GM23338 (cell line): ENCODE results near the gene DCAF11. TPM values are rescaled to one million over a fixed set of nuclear protein-coding genes. Genes with fewer than 3 reads are reported as not detected.

Experiments used
- ATAC-seq: fragments of 200-7000 bp; cut with Tn5 transposase; 3 replicates; pipeline ENCODE4 v1.9.1; 2020
- DNase-seq: peaks from one replicate; pipeline ENCODE4 v3.0.0-alpha.2; 2015; ENCODE audit warnings: low spot score
- H2AFZ ChIP-seq: fragments of 200-600 bp; sonication (generic); 2 replicates; pipeline ENCODE4 v1.8.0; 2016; ENCODE audit warnings: antibody characterized with exemption, mild to moderate bottlenecking, moderate library complexity
- H3F3A ChIP-seq: fragments of 200-600 bp; sonication (generic); replicated peaks from 2 replicates; pipeline ENCODE4 v1.8.0; 2017; ENCODE audit warnings: antibody characterized with exemption, mixed run types, low read depth
- H3K27ac ChIP-seq: fragments of 200-600 bp; sonication (generic); 2 replicates; pipeline ENCODE4 v1.6.1; 2016; ENCODE audit warnings: low read depth
- H3K27me3 ChIP-seq: fragments of 200-600 bp; sonication (generic); 2 replicates; pipeline ENCODE4 v1.8.0; 2016; ENCODE audit warnings: mild to moderate bottlenecking, mixed run types, moderate library complexity; ENCODE audit not compliant: insufficient read depth
- H3K36me3 ChIP-seq: fragments of 200-600 bp; sonication (generic); 2 replicates; pipeline ENCODE4 v1.8.0; 2016; ENCODE audit warnings: mild to moderate bottlenecking; ENCODE audit not compliant: insufficient read depth
- H3K4me1 ChIP-seq: fragments of 200-600 bp; sonication (generic); 2 replicates; pipeline ENCODE4 v1.8.0; 2016; ENCODE audit warnings: mild to moderate bottlenecking, moderate library complexity; ENCODE audit not compliant: insufficient read depth
- H3K4me2 ChIP-seq: fragments of 200-600 bp; sonication (generic); 2 replicates; pipeline ENCODE4 v1.7.1; 2017; ENCODE audit warnings: mixed run types
- H3K4me3 ChIP-seq: fragments of 200-600 bp; sonication (generic); 2 replicates; pipeline ENCODE4 v1.6.1; 2016; ENCODE audit warnings: mixed run types
- H3K79me2 ChIP-seq: fragments of 200-600 bp; sonication (generic); replicated peaks from 2 replicates; pipeline ENCODE4 v1.8.0; 2017; ENCODE audit warnings: mild to moderate bottlenecking; ENCODE audit not compliant: insufficient read depth
- H3K9me2 ChIP-seq: fragments of 200-600 bp; sonication (generic); 2 replicates; pipeline ENCODE4 v1.8.0; 2017; ENCODE audit not compliant: insufficient read depth
- H4K20me1 ChIP-seq: fragments of 200-600 bp; sonication (generic); replicated peaks from 2 replicates; pipeline ENCODE4 v1.8.0; 2017; ENCODE audit warnings: mild to moderate bottlenecking; ENCODE audit not compliant: insufficient read depth
- H3K27ac Mint-ChIP-seq: 2 replicates; pipeline ENCODE4 v1.8.0; 2020; ENCODE audit warnings: inconsistent platforms, mild to moderate bottlenecking, moderate library complexity, mixed read lengths
- H3K27me3 Mint-ChIP-seq: 3 replicates; pipeline ENCODE4 v1.8.0; 2022; ENCODE audit warnings: low read depth, mild to moderate bottlenecking, moderate library complexity, mixed read lengths, inconsistent platforms; ENCODE audit not compliant: insufficient read depth, poor library complexity
- H3K36me3 Mint-ChIP-seq: 3 replicates; pipeline ENCODE4 v1.8.0; 2021; ENCODE audit warnings: low read depth, mild to moderate bottlenecking, inconsistent platforms, moderate library complexity, mixed read lengths
- H3K4me1 Mint-ChIP-seq: 3 replicates; pipeline ENCODE4 v1.8.0; 2020; ENCODE audit warnings: mild to moderate bottlenecking, inconsistent platforms, mixed read lengths
- H3K4me3 Mint-ChIP-seq: 3 replicates; pipeline ENCODE4 v1.8.0; 2021; ENCODE audit warnings: moderate library complexity, mild to moderate bottlenecking, inconsistent platforms, mixed read lengths
- H3K9me3 Mint-ChIP-seq: 3 replicates; pipeline ENCODE4 v1.8.0; 2020; ENCODE audit warnings: moderate library complexity, mild to moderate bottlenecking, inconsistent platforms, mixed read lengths
- CREB1 ChIP-seq: fragments of 250-450 bp; sonication (Bioruptor Pico); IDR thresholded peaks from 2 replicates; pipeline ENCODE4 v1.5.0; 2020; ENCODE audit warnings: low read depth, mild to moderate bottlenecking, moderate library complexity
- EZH2 ChIP-seq: fragments of 200-600 bp; sonication (generic); IDR thresholded peaks from one replicate; pipeline ENCODE4 v1.8.0; 2017; ENCODE audit warnings: antibody characterized with exemption, mild to moderate bottlenecking, low read depth; ENCODE audit not compliant: unreplicated experiment
- EZH2phosphoT487 ChIP-seq: fragments of 200-600 bp; sonication (generic); IDR thresholded peaks from one replicate; pipeline ENCODE4 v1.8.1; 2018; ENCODE audit warnings: antibody characterized with exemption; ENCODE audit not compliant: unreplicated experiment
- JUNB ChIP-seq: IDR thresholded peaks from one replicate; pipeline ENCODE4 v1.6.1; 2016; ENCODE audit warnings: antibody characterized with exemption; ENCODE audit not compliant: unreplicated experiment
- NANOG ChIP-seq: IDR thresholded peaks from 2 replicates; pipeline ENCODE4 v1.6.1; 2016; ENCODE audit warnings: antibody characterized with exemption, borderline replicate concordance
- POLR2AphosphoS5 ChIP-seq: IDR thresholded peaks from 2 replicates; pipeline ENCODE4 v1.6.1; 2016; ENCODE audit warnings: antibody characterized with exemption, low read depth
- REST ChIP-seq: IDR thresholded peaks from one replicate; pipeline ENCODE4 v1.6.1; 2018; ENCODE audit warnings: antibody characterized with exemption; ENCODE audit not compliant: unreplicated experiment
- STAT1 ChIP-seq: IDR thresholded peaks from one replicate; pipeline ENCODE4 v1.6.1; 2016; ENCODE audit warnings: antibody characterized with exemption; ENCODE audit not compliant: unreplicated experiment
- ZNF114 ChIP-seq: fragments of 250-450 bp; sonication (Bioruptor Pico); IDR thresholded peaks from 2 replicates; pipeline ENCODE4 v1.5.0; 2020; ENCODE audit warnings: mild to moderate bottlenecking, moderate library complexity
- ZNF331 ChIP-seq: fragments of 250-450 bp; sonication (Bioruptor Pico); IDR thresholded peaks from 2 replicates; pipeline ENCODE4 v1.5.0; 2020; ENCODE audit warnings: low read depth, mild to moderate bottlenecking, moderate library complexity
- polyA plus RNA-seq: library from polyadenylated mRNA; unstranded; fragments of >200 nt; fragmentation: Nextera tagmentation; extraction: Ambion mirVana; gene quantifications from 2 replicates; pipeline ENCODE4 v1.2.1, GENCODE V29; 2016
- total RNA-seq: library from RNA; depleted of rRNA; stranded (reverse); fragments of >200 nt; shearing (Covaris generic); gene quantifications from 2 replicates; pipeline ENCODE4 v1.2.3, GENCODE V29; 2014
- TF ChIP-seq, protein P1 (sequence below): fragments of 250-450 bp; sonication (Bioruptor Pico); IDR thresholded peaks from 2 replicates; pipeline ENCODE4 v1.5.0; 2020; ENCODE audit warnings: mild to moderate bottlenecking, moderate library complexity
- TF ChIP-seq, protein P2 (sequence below), 2 experiments: fragments of 200-600 bp in 1 of 2; sonication (generic) in 1 of 2; conservative IDR thresholded peaks; 2 replicates each; pipeline versions ENCODE4 v1.5.1 to v1.6.1; 2016 to 2017; ENCODE audit warnings: antibody characterized with exemption in 2 of 2, low read depth in 2 of 2, mild to moderate bottlenecking in 2 of 2, moderate library complexity in 1 of 2
- TF ChIP-seq, protein P3 (sequence below): IDR thresholded peaks from 2 replicates; pipeline ENCODE4 v1.6.1; 2016; ENCODE audit warnings: antibody characterized with exemption

DCAF11 gene
- total and polyA plus RNA-seq, 2 experiments from 2014 or later, result 18.6 to 93.2 TPM

- Histone ChIP-seq H4K20me1 (no peaks in the 10 kb centered on the region), H2AFZ (no peak overlapping the region), H3F3A (0 out of 2 replicates have a peak, but pooled peaks cover 5% of the 10 kb centered on the region), H3K27me3 (no peaks in the 10 kb centered on the region), H3K36me3 (no peaks in the 10 kb centered on the region), H3K4me2 (no peak overlapping the region), H3K27ac (no peak overlapping the region), H3K4me3 (no peak overlapping the region), H3K4me1 (peaks cover 8% of the 10 kb centered on the region), H3K9me2 (no peaks in the 10 kb centered on the region), H3K79me2 (no peaks in the 10 kb centered on the region)
- no peak for ATAC-seq
- TF ChIP-seq EZH2 (no peak), NANOG (no peak), CREB1 (no peak), REST (no peak), ZNF114 (no peak), EZH2phosphoT487 (no peak), ZNF331 (CRISPR knock-in tag) (no peak), JUNB (no peak), POLR2AphosphoS5 (no peak), STAT1 (no peak)
- TF ChIP-seq, protein P1, sequence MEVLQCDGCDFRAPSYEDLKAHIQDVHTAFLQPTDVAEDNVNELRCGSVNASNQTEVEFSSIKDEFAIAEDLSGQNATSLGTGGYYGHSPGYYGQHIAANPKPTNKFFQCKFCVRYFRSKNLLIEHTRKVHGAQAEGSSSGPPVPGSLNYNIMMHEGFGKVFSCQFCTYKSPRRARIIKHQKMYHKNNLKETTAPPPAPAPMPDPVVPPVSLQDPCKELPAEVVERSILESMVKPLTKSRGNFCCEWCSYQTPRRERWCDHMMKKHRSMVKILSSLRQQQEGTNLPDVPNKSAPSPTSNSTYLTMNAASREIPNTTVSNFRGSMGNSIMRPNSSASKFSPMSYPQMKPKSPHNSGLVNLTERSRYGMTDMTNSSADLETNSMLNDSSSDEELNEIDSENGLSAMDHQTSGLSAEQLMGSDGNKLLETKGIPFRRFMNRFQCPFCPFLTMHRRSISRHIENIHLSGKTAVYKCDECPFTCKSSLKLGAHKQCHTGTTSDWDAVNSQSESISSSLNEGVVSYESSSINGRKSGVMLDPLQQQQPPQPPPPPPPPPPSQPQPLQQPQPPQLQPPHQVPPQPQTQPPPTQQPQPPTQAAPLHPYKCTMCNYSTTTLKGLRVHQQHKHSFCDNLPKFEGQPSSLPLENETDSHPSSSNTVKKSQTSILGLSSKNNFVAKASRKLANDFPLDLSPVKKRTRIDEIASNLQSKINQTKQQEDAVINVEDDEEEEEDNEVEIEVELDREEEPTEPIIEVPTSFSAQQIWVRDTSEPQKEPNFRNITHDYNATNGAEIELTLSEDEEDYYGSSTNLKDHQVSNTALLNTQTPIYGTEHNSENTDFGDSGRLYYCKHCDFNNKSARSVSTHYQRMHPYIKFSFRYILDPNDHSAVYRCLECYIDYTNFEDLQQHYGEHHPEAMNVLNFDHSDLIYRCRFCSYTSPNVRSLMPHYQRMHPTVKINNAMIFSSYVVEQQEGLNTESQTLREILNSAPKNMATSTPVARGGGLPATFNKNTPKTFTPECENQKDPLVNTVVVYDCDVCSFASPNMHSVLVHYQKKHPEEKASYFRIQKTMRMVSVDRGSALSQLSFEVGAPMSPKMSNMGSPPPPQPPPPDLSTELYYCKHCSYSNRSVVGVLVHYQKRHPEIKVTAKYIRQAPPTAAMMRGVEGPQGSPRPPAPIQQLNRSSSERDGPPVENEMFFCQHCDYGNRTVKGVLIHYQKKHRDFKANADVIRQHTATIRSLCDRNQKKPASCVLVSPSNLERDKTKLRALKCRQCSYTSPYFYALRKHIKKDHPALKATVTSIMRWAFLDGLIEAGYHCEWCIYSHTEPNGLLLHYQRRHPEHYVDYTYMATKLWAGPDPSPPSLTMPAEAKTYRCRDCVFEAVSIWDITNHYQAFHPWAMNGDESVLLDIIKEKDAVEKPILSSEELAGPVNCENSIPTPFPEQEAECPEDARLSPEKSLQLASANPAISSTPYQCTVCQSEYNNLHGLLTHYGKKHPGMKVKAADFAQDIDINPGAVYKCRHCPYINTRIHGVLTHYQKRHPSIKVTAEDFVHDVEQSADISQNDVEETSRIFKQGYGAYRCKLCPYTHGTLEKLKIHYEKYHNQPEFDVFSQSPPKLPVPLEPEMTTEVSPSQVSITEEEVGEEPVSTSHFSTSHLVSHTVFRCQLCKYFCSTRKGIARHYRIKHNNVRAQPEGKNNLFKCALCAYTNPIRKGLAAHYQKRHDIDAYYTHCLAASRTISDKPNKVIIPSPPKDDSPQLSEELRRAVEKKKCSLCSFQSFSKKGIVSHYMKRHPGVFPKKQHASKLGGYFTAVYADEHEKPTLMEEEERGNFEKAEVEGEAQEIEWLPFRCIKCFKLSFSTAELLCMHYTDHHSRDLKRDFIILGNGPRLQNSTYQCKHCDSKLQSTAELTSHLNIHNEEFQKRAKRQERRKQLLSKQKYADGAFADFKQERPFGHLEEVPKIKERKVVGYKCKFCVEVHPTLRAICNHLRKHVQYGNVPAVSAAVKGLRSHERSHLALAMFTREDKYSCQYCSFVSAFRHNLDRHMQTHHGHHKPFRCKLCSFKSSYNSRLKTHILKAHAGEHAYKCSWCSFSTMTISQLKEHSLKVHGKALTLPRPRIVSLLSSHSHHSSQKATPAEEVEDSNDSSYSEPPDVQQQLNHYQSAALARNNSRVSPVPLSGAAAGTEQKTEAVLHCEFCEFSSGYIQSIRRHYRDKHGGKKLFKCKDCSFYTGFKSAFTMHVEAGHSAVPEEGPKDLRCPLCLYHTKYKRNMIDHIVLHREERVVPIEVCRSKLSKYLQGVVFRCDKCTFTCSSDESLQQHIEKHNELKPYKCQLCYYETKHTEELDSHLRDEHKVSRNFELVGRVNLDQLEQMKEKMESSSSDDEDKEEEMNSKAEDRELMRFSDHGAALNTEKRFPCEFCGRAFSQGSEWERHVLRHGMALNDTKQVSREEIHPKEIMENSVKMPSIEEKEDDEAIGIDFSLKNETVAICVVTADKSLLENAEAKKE (CRISPR knock-in tag), result no peak
- TF ChIP-seq, protein P2, sequence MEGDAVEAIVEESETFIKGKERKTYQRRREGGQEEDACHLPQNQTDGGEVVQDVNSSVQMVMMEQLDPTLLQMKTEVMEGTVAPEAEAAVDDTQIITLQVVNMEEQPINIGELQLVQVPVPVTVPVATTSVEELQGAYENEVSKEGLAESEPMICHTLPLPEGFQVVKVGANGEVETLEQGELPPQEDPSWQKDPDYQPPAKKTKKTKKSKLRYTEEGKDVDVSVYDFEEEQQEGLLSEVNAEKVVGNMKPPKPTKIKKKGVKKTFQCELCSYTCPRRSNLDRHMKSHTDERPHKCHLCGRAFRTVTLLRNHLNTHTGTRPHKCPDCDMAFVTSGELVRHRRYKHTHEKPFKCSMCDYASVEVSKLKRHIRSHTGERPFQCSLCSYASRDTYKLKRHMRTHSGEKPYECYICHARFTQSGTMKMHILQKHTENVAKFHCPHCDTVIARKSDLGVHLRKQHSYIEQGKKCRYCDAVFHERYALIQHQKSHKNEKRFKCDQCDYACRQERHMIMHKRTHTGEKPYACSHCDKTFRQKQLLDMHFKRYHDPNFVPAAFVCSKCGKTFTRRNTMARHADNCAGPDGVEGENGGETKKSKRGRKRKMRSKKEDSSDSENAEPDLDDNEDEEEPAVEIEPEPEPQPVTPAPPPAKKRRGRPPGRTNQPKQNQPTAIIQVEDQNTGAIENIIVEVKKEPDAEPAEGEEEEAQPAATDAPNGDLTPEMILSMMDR (conservative IDR thresholded peaks at IDR 0.05; ENCODE audit: low read depth in 2 of 2), result no peak
- TF ChIP-seq, protein P3, sequence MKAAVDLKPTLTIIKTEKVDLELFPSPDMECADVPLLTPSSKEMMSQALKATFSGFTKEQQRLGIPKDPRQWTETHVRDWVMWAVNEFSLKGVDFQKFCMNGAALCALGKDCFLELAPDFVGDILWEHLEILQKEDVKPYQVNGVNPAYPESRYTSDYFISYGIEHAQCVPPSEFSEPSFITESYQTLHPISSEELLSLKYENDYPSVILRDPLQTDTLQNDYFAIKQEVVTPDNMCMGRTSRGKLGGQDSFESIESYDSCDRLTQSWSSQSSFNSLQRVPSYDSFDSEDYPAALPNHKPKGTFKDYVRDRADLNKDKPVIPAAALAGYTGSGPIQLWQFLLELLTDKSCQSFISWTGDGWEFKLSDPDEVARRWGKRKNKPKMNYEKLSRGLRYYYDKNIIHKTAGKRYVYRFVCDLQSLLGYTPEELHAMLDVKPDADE, result no peak
- Mint-ChIP-seq H3K4me1 (peaks cover 9% of the 10 kb centered on the region), H3K36me3 (peaks cover 26% of the 10 kb centered on the region), H3K4me3 (no peak overlapping the region), H3K9me3 (no peaks in the 10 kb centered on the region), H3K27ac (no peak overlapping the region), H3K27me3 (peaks cover 4% of the 10 kb centered on the region)
- DNase-seq, result no peak
These were observed 51.2 kb downstream of the DCAF11 start for GRCh38 chr14:24165785-24166184.
